Sigmoid colon (tissue), 7 donors: ENCODE data around the gene NCAPG2. TPM values are rescaled to one million over a fixed set of nuclear protein-coding genes. Genes with fewer than 3 reads are reported as not detected.

Experiments used
- DNase-seq: peaks from one replicate; pipeline ENCODE4 v3.0.0-alpha.2; 2019
- H3K27ac ChIP-seq, 4 donors: fragments of 200-600 bp; sonication (generic); one replicate each; pipeline ENCODE4 v1.5.1; 2016 to 2019; ENCODE audit warnings: mild to moderate bottlenecking in 1 of 4
- H3K27me3 ChIP-seq, 3 donors: fragments of 200-600 bp; sonication (generic); one replicate each; pipeline ENCODE4 v1.5.1; 2019; ENCODE audit warnings: mild to moderate bottlenecking in 1 of 3
- H3K36me3 ChIP-seq, 4 donors: fragments of 200-600 bp; sonication (generic); one replicate each; pipeline ENCODE4 v1.5.1; 2016 to 2019
- H3K4me1 ChIP-seq, 4 donors: fragments of 200-600 bp; sonication (generic); one replicate each; pipeline ENCODE4 v1.5.1; 2017 to 2019
- H3K4me3 ChIP-seq, 4 donors: fragments of 200-600 bp; sonication (generic); one replicate each; pipeline ENCODE4 v1.5.1; 2017 to 2019; ENCODE audit warnings: mild to moderate bottlenecking in 2 of 4, moderate library complexity in 1 of 4
- H3K9me3 ChIP-seq, 4 donors: fragments of 200-600 bp in 3 of 4; sonication (generic) in 3 of 4; one replicate each; pipeline versions ENCODE4 v1.5.1 to v1.6.1; 2013 to 2019
- EP300 ChIP-seq, 4 donors: sonication (generic); formaldehyde crosslinking; IDR thresholded peaks; one replicate each; pipeline ENCODE4 v1.6.1; 2017; ENCODE audit warnings: antibody characterized with exemption in 4 of 4
- POLR2A ChIP-seq, 2 donors: fragments of 450-650 bp; IDR thresholded peaks; one replicate each; pipeline ENCODE4 v1.6.1; 2016; ENCODE audit warnings: antibody characterized with exemption in 2 of 2, mild to moderate bottlenecking in 2 of 2, moderate library complexity in 2 of 2
- POLR2AphosphoS5 ChIP-seq, 4 donors: sonication (generic); formaldehyde crosslinking; IDR thresholded peaks; one replicate each; pipeline ENCODE4 v1.6.1; 2017; ENCODE audit warnings: antibody characterized with exemption in 4 of 4
- WGBS, 2 donors: extraction: QIAGEN DNeasy Blood & Tissue Kit; methylation state at CpG; one replicate each; pipeline ENCODE4 v1.1.7; 2013; 5-methylcytosine and 5-hydroxymethylcytosine counted together
- intact Hi-C: fragments of 100-400 bp; cut with DNase I; formaldehyde crosslinking; loops from one replicate; pipeline ENCODE4 v1.15.1; 2023
- polyA plus RNA-seq, 3 donors: library from polyadenylated mRNA; stranded (reverse); fragments of 200-250 nt; gene quantifications; one replicate each; pipeline ENCODE4 v1.2.3, GENCODE V29; 2013
- total RNA-seq, 4 donors: library from RNA; depleted of rRNA; stranded (reverse); fragments of >200 nt; gene quantifications; one replicate each; pipeline ENCODE4 v1.1.0, GENCODE V29; 2016
- TF ChIP-seq, protein P1 (sequence below), 4 experiments: fragments of 450-650 bp in 3 of 4; fragments of 200-600 bp in 1 of 4; IDR thresholded peaks; one replicate each; pipeline ENCODE4 v1.5.1; 2016 to 2019; ENCODE audit warnings: antibody characterized with exemption in 4 of 4, mild to moderate bottlenecking in 3 of 4, moderate library complexity in 2 of 4
- donor health status: healthy with polysubstance abuse.
- donor health status: Bipolar disorder and iron deficiency.
- donor health status: healthy.

Gene NCAPG2
- total and polyA plus RNA-seq, 7 donors = 1.2 to 11.5 (median 4.4) TPM

DNA sequence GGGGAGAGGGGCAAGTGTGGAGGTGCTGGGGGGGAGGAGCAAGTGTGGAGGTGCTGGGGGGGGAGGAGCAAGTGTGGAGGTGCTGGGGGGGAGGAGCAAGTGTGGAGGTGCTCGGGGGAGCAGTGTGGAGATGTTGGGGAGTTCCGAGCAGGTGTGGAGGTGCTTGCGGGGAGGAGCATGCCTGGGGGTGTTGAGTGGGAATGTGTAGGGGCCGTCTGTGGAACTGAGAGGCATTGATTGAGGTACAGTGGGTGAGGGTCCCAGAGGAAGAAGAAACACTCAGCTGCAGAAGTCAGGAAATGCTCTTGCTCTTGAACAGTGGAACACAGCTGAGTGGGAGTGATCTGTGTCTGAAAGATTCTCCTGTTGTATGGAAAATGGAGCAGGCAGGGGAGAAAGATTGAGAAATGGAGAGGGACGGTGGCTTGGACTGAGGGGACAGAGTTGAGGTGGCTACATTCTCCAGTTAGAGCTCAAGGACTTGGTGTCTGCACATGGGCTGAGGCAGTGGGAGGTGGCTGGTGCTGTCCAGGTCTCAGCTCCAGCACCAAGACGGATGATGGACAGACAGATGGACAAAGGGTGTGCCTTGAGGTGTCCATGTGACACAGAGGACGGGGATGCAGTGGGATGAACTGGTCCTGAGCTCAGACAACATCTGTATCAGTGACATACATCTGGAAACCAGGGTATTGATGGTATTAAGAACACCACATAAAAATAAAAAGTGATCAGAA is 25.2 kb upstream of the NCAPG2 start:
- Histone ChIP-seq H3K9me3 (no peaks in the 10 kb centered on the region), H3K36me3 (peaks cover 9 to 53% (median 12%) of the 10 kb centered on the region in 4 donors), H3K4me3 (no peak overlapping the region), H3K27me3 (no peaks in the 10 kb centered on the region), H3K27ac (peak overlapping the region in 3 of 4 donors; percentile 25 to 69 (median 44)), H3K4me1 (no peaks in the 10 kb centered on the region)
- 89 to 93% methylated on average over 7 of the region's 7 CpGs for WGBS, 2 donors
- no peak for DNase-seq
- intact Hi-C loops = no loop called here
- TF ChIP-seq, protein P1, sequence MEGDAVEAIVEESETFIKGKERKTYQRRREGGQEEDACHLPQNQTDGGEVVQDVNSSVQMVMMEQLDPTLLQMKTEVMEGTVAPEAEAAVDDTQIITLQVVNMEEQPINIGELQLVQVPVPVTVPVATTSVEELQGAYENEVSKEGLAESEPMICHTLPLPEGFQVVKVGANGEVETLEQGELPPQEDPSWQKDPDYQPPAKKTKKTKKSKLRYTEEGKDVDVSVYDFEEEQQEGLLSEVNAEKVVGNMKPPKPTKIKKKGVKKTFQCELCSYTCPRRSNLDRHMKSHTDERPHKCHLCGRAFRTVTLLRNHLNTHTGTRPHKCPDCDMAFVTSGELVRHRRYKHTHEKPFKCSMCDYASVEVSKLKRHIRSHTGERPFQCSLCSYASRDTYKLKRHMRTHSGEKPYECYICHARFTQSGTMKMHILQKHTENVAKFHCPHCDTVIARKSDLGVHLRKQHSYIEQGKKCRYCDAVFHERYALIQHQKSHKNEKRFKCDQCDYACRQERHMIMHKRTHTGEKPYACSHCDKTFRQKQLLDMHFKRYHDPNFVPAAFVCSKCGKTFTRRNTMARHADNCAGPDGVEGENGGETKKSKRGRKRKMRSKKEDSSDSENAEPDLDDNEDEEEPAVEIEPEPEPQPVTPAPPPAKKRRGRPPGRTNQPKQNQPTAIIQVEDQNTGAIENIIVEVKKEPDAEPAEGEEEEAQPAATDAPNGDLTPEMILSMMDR (IDR thresholded peaks at IDR 0.05) = no peak
- peak in 1 of 4 donors; percentile 5 for TF ChIP-seq POLR2AphosphoS5 (IDR thresholded peaks at IDR 0.05)

DNA sequence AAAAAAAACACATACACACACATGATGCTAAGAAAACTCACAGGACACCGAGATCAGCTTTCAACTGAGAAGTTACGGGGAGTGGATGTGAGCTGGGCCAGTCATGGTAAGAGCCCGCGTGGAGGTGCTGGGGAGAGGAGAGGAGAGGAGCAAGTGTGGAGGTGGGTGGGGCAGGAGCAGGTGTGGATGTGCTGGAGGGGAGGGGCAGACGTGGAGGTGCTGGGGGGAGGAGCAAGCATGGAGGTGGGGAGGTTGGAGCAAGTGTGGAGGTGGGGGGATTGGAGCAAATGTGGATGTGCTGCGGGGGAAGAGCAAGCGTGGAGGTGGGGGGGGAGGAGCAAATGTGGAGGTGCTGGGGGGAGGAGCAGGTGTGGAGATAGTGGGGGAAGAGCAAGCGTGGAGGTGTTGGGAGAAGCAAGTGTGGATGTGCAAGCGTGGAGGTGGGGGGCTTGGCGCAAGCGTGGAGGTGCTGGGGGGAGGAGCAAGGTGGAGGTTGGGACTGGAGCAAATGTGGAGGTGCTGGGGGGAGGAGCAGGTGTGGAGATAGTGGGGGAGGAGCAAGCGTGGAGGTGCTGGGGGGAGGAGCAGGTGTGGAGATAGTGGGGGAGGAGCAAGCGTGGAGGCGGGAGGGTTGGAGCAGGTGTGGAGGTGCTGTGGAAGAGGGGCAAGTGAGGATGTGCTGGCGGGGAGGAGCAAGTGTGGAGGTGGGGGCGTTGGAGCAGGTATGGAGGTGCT is 24.5 kb upstream of the NCAPG2 start:
- no peaks in the 10 kb centered on the region for H3K9me3 ChIP-seq
- 87 to 90% methylated on average over 16 of the region's 16 CpGs for WGBS, 2 donors
- TF ChIP-seq, protein P1 (IDR thresholded peaks at IDR 0.05) = no peak
- no peak for TF ChIP-seq POLR2A (IDR thresholded peaks at IDR 0.05)
- no peak for TF ChIP-seq POLR2AphosphoS5 (IDR thresholded peaks at IDR 0.05)
- TF ChIP-seq EP300 (IDR thresholded peaks at IDR 0.05) = no peak
- H3K4me3 ChIP-seq = no peak overlapping the region
- intact Hi-C loops = no loop called here
- peaks cover 2 to 46% (median 8%) of the 10 kb centered on the region in 4 donors for H3K36me3 ChIP-seq
- DNase-seq = no peak
- H3K27ac ChIP-seq = no peak overlapping the region
- H3K4me1 ChIP-seq = no peaks in the 10 kb centered on the region
- H3K27me3 ChIP-seq = no peaks in the 10 kb centered on the region

- DNase-seq = no peak
- 96 to 97% methylated on average over 5 of the region's 5 CpGs for WGBS, 2 donors
- peak in 1 of 4 donors; percentile 30 for TF ChIP-seq POLR2AphosphoS5 (IDR thresholded peaks at IDR 0.05)
- TF ChIP-seq, protein P1 (IDR thresholded peaks at IDR 0.05) = no peak
Measured at GRCh38 chr7:158727690-158728089, 23.1 kb upstream of the NCAPG2 start.

GRCh38 chr7:158726277-158726807 is 21.7 kb upstream of the NCAPG2 start:
- H3K4me3 ChIP-seq = no peak overlapping the region
- no peaks in the 10 kb centered on the region for H3K4me1 ChIP-seq
- H3K27ac ChIP-seq = no peak overlapping the region
- H3K36me3 ChIP-seq = peaks cover 0 to 18% (median 1%) of the 10 kb centered on the region in 4 donors
- H3K9me3 ChIP-seq = no peaks in the 10 kb centered on the region
- WGBS, 2 donors = 91 to 93% methylated on average over 4 of the region's 4 CpGs
- no peaks in the 10 kb centered on the region for H3K27me3 ChIP-seq
- no peak for DNase-seq
- intact Hi-C loops = no loop called here
- TF ChIP-seq, protein P1 (IDR thresholded peaks at IDR 0.05) = no peak
- TF ChIP-seq POLR2A (IDR thresholded peaks at IDR 0.05) (no peak), POLR2AphosphoS5 (IDR thresholded peaks at IDR 0.05) (no peak), EP300 (IDR thresholded peaks at IDR 0.05) (no peak)

More at GRCh38 chr7:158727690-158728089, 23.1 kb upstream of the NCAPG2 start:
- Histone ChIP-seq H3K4me3 (no peak overlapping the region), H3K4me1 (no peaks in the 10 kb centered on the region), H3K27me3 (no peaks in the 10 kb centered on the region), H3K27ac (no peak overlapping the region), H3K9me3 (no peaks in the 10 kb centered on the region), H3K36me3 (peaks cover 0 to 32% (median 3%) of the 10 kb centered on the region in 4 donors)
- intact Hi-C loops = no loop called here
